Endometrium (tissue), 2 donors: ENCODE measurements around the gene SAMM50.
"Not testable (repeated sequence)": the region's sequence is repeated elsewhere in the genome, so short reads cannot be mapped to it uniquely, and the experiment has no call there.

Experiments used
- FAIRE-seq: peaks from 2 replicates; lab custom pipeline; 2012; peaks lifted over from hg19 to GRCh38; lab: Jason Lieb, UNC
- donor health status: control.
- donor health status: control.

The SAMM50 gene

DNA sequence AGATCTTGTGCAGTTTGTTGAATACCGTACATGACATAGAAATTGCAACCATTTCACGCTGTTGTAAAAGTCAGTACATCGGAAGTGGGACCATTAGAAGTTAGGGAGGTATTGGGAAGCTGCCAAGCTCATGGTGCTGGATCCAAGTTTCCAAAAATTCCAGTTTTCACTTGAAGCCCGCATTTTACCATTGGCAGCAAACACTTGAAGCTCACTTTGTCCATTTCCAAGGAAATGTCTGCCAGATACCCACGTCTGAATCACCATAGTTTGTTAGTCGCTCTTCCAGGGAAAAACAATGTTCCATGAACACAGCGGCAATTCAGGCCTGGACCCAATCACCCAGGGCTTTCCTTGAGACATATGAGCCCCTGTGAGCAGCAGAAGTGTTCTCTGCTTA lies 46.3 kb downstream of the SAMM50 start:
- no peak for FAIRE-seq

DNA sequence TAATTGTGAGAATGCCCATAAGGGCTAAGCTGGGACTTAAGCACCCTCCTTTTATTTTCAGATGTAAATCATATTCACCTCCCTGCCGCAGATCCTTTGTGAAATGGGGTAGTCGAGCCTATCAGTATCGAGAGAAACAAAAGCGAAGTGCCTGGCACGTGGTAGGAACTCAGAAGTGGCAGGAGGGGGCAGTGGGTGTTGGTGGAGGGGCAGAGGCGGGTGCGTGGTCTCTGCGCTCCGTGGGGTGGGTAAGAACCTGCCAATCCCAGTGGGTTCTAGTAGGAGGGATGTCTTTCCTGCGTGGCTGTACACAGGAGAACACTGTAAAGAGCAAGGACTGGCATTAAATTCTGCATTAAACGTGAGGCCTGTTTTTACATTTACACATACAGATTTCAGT lies 47.1 kb downstream of the SAMM50 start:
- no peak for FAIRE-seq

DNA sequence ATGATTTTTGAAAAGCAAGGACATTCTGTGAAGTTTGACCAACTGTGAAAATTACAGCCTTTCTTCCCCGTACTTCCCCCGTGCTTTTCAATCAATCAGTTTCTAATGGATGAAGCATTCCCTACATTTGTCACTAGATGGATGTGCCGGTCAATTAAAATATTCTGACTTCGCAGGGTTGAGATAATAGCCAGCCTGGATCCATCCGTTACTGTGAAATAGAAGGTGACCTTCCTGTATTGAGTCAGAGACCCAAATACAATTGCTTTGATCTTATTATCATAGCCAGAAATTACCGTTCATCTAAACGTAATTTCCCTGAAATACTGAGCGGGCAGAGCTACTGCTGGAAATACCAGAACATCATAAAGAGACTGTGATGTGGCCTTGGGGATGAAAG lies 47.8 kb downstream of the SAMM50 start:
- FAIRE-seq: no peak

DNA sequence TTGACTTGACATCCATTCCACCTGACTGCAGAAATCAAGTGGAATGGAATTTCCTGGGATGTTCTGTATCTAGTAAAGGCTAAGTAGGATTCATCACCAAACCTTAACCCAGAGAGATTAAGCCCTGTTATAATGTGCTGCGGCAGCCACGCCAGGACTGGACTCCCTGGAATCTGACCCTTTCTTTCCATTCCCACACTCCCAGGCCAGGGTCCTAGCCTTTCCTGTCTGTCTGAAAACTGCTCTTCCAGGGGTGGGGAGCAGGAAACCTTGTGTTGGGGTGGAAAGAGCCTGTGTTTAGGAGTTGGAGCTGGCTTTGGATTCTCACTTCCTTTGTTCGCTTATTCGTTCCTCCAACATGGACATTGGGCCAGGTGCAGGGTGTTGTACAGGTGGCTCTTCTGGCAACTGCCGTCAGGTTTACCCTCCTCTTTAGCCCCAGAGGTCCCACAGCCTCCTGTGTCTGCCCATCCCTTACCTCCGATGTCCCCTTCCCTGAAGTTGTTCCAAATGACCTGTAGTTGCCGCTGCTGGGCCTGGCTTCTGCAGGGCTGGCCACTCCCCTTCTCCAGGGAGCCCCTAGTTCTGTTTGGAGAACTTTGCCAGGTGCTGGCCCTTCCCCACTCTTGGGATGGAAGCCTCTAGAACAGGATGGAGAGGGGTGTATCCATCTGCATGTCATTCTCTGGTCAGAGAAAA lies 48.3 kb downstream of the SAMM50 start:
- no peak for FAIRE-seq

- FAIRE-seq: no peak
Observed at GRCh38 chr22:44004104-44004460, 48.8 kb downstream of the SAMM50 start.

DNA sequence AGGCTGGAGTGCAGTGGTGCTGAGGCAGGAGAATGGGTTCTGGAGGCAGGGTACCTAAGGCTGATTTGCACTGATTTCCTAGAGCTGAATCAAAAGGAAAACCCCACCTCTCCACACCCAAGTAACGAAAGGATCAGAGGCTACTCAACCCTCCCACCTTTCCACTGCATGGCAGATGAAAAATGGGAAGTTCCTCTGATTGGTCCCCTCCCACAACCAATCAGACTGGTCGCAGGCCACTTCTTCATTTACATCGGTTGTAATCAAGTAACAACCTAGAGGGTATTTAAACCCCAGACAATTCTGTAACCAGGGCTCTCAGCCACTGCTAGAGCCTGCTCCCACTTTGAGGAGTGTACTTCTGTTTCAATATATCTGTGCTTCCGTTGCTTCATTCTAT lies 50.3 kb downstream of the SAMM50 start:
- FAIRE-seq: no peak

DNA sequence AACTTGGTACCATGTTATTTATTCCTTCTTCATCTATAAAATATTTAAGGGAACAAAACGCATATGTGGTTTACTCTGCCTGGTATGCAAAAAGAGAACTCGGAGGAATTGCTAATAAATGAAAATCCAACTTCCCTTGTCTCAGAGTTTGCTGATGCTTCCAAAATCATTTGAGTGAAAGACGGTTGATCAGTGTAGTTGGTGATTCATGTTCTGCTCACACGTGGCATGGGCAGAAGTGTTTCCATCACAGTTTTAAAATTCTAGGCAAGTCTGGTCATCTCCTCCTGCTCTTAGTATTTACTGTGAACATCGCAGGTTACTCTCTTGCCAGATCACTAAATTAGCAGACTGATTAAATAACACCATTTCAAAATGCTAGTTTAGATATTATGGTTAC lies 56.9 kb downstream of the SAMM50 start:
- FAIRE-seq: no peak

DNA sequence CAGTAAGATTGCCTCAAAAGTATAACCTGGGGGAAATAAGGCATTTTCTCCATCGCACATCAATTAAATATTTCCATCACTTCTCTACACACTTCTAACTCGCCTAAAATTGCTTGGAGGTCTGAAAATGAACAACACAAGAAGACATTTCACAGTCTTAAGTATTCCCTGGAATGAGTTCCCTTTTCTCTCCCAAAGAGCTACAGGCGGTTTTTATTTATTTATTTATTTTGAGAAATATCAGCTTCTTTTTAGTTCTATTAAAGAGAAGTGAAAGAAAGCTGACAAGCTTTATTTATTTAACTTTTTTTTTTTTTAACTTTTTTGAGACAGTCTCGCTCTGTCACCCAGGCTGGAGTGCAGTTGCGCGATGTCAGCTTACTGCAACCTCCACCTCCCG lies 57.3 kb downstream of the SAMM50 start:
- FAIRE-seq: no peak

DNA sequence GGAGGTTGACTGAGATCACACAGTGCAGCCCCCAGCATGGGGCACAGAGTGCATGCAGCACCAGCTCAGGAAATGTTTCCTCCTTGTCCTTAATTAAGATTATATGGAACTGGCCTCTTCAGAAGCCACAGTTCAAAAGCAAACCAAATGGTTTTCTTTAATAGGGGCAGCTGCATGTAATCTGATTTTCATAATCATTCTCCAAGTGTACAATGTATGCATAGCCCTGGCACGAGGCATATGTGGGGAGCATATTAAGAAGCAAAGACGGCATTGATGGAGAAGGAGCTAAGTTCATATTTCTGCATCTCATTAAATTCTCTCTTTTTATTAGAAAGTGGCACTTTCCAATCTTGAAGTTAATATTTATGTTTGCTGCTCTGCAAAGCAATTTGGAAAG lies 59.0 kb downstream of the SAMM50 start:
- FAIRE-seq: no peak

DNA sequence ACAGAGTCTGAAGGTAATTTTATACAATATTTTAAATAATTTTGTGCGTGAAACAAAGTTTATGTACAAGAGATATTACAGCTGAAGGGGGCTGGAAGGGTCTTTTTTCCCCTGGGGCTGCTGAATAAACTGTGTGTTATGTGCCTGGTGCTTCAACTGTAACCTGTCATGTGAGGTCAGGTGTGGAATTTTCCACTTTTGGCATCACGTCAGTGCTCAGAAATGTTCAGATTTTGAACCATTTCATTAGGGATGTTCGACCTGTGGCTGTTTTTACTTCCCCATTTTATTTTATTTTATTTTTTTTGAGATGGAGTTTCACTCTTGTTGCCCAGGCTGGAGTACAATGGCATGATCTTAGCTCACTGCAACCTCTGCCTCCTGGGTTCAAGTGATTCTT lies 61.3 kb downstream of the SAMM50 start:
- FAIRE-seq: not testable (repeated sequence)

DNA sequence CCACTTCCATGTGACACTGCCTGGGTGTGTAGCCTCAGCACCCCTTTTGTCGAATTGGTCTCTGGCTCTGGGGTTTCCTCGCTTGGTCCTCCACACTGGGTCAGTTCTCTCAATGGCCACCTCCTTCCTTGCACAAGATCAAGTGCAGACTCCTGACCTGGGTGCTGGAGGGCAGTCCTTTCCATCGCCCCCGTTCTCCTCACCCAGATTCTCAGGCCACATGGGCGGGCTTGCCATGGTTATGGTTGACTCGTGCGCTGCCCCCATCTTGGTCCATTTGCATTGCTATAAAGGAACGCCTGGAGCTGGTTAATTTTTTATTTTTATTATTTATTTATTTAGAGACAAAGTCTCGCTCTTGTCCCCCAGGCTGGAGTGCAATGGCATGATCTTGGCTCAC lies 63.4 kb downstream of the SAMM50 start:
- no peak for FAIRE-seq

- FAIRE-seq: no peak
Observed at GRCh38 chr22:44019416-44019815, 64.2 kb downstream of the SAMM50 start.

GRCh38 chr22:44019846-44020245 lies 64.6 kb downstream of the SAMM50 start:
- no peak for FAIRE-seq

DNA sequence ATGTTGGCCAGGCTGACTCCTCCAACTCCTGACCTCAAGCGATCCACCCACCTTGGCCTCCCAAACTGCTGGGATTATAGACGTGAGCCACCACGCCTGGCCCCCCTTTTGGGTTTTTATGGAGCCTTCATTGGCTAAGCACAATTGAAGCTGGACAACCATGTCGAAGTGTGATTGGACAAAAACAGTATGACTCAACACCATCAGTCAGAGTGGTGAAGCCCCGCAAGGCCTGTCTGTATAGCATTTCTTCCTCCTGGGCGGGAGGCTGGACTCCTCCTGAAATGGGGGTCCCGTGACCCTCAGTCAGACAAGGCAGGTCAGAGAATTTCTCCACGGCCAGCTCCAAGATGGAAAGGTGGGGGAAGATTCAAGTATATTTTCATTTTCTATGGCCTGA lies 65.7 kb downstream of the SAMM50 start:
- FAIRE-seq: no peak

GRCh38 chr22:44023404-44024287 lies 68.4 kb downstream of the SAMM50 start:
- FAIRE-seq: no peak

GRCh38 chr22:44024288-44024921 lies 69.2 kb downstream of the SAMM50 start, which contains the start of gene PARVB:
Gene PARVB, plus strand, starts transcription at chr22:44024302. Its CDS starts 38 bp downstream, at chr22:44024340.
- FAIRE-seq: no peak

- FAIRE-seq: no peak
Observed at GRCh38 chr22:44025171-44026065, 70.2 kb downstream of the SAMM50 start.

DNA sequence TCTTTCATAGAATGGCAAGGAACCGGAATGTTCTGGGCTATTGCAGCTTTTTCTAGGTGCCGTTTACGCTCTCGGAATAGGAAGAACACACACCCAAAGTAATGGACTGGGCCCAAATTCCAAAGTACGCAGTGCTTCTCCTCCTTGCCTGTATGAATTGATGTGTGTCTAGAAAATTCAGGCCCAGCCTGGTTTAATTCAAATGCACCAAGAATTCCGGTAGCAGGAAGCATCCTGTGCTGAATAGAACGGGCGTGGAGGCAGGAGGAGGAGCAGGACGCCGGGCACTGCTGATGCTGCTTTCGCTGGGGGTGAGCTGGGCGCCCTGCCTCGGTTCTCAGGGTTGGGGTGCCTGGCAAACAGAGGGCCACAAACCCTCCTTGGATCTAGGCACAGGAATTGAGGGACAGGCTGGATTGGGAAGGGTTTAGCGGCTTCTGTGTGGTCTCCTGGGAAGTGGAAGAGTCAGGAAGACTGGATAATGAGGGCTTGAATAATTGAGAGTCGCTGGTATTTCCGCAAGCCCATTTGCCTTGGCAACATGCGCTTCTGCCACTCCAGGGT lies 70.9 kb downstream of the SAMM50 start:
- no peak for FAIRE-seq

DNA sequence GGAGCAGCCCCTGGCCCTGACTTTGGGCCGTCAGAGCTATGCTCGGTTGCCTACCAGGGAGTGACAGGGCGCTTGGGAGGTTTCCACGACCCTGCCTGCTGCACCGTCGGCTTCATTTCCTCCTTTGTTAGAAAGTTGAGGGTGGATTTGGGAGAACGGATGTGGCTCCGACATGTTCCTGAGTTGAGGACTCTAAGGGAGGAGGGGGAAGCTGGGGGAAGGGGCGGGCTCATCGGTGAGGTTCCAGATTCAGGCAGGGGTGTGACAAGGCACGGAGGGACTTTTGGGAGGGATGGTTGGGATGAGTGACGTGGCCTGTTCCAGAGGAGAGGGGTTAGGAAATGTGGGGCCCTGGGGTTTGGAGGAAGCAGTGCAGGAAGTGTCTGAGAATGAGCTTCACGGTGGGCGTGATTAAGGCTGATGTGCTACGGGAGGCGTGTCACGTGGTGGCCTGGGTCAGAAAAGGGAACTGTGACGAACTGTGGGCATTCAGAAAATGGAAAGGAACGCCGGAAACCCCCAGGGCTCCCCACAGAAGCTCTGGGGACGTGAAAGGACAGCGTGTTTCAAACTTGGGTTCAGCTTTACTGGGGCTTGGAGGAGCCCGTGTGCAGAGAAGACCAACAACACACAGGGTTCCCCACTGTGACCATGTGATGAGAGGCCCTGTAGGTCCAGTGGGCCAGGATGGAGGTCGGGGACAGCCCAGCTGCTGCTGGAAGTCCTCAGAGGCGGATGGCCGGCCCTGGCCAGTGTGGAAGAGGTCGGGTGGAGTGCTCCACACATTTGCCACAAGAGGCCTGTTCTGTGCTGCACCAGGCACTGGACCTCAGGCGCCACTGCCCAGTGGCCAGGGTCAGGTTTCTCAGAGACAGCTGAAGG lies 71.6 kb downstream of the SAMM50 start:
- FAIRE-seq: no peak

GRCh38 chr22:44028091-44028490 lies 72.8 kb downstream of the SAMM50 start:
- FAIRE-seq: no peak

GRCh38 chr22:44029069-44029468 lies 73.8 kb downstream of the SAMM50 start:
- no peak for FAIRE-seq
